CD14-positive monocyte (primary cell): Measurements from ENCODE around the gene PDE9A. TPM values are rescaled to one million over a fixed set of nuclear protein-coding genes. Genes with fewer than 3 reads are reported as not detected.

ENCODE experiments used
- DNase-seq, 3 donors: peaks; one replicate each; pipeline ENCODE4 v3.0.0-alpha.2; 2011 to 2022
- H2AFZ ChIP-seq: 2 replicates; pipeline ENCODE4 v1.6.0; 2012; ENCODE audit warnings: mild to moderate bottlenecking, low read depth, low read length, inconsistent platforms; ENCODE audit not compliant: insufficient read depth, poor library complexity, severe bottlenecking
- H3K27ac ChIP-seq, 2 donors: 1 replicate in 1 of 2; 2 replicates in 1 of 2; pipeline ENCODE4 v1.5.1; 2012 to 2013; ENCODE audit warnings: low read length in 2 of 2, control low read depth in 1 of 2, inconsistent platforms in 1 of 2, low read depth in 1 of 2, mild to moderate bottlenecking in 1 of 2
- H3K27me3 ChIP-seq, 2 donors: one replicate each; pipeline versions ENCODE4 v1.6.0 to v1.6.1; 2011 to 2013; ENCODE audit warnings: low read length in 2 of 2; ENCODE audit not compliant: control insufficient read depth in 2 of 2, insufficient read depth in 2 of 2
- H3K36me3 ChIP-seq, 2 donors: replicated peaks in 1 of 2; 1 replicate in 1 of 2; 2 replicates in 1 of 2; pipeline versions ENCODE4 v1.5.1 to v1.6.1; 2012 to 2013; ENCODE audit warnings: low read length in 2 of 2, control low read depth in 1 of 2, inconsistent platforms in 1 of 2, mild to moderate bottlenecking in 1 of 2; ENCODE audit not compliant: insufficient read depth in 2 of 2, control insufficient read depth in 1 of 2
- H3K4me1 ChIP-seq, 2 donors: 1 replicate in 1 of 2; 2 replicates in 1 of 2; pipeline versions ENCODE4 v1.5.1 to v1.6.1; 2012 to 2013; ENCODE audit warnings: low read length in 2 of 2, control low read depth in 1 of 2, inconsistent platforms in 1 of 2, mild to moderate bottlenecking in 1 of 2, moderate library complexity in 1 of 2; ENCODE audit not compliant: insufficient read depth in 2 of 2, control insufficient read depth in 1 of 2
- H3K4me2 ChIP-seq: replicated peaks from 2 replicates; pipeline ENCODE3; 2012; ENCODE audit warnings: low read length, moderate library complexity, mild to moderate bottlenecking; ENCODE audit not compliant: poor library complexity, severe bottlenecking; ENCODE audit errors: extremely low read depth
- H3K4me3 ChIP-seq, 3 experiments: fragments of 200-600 bp in 1 of 3; sonication (generic) in 1 of 3; replicated peaks in 1 of 3; 1 replicate in 2 of 3; 2 replicates in 1 of 3; pipeline ENCODE4 v1.5.1; 2011 to 2013; ENCODE audit warnings: low read length in 3 of 3, mild to moderate bottlenecking in 3 of 3, control low read depth in 2 of 3, low read depth in 2 of 3, inconsistent platforms in 1 of 3, moderate library complexity in 1 of 3
- H3K79me2 ChIP-seq: 2 replicates; pipeline ENCODE4 v1.6.0; 2012; ENCODE audit warnings: mild to moderate bottlenecking, control low read depth, inconsistent platforms, low read length, moderate library complexity; ENCODE audit not compliant: insufficient read depth
- H3K9ac ChIP-seq: 2 replicates; pipeline ENCODE4 v1.6.0; 2017; ENCODE audit warnings: low read length, mild to moderate bottlenecking; ENCODE audit not compliant: insufficient read depth, poor library complexity, severe bottlenecking
- H3K9me3 ChIP-seq, 2 donors: replicated peaks in 1 of 2; 1 replicate in 1 of 2; 2 replicates in 1 of 2; pipeline versions ENCODE4 v1.5.1 to v1.6.1; 2012 to 2013; ENCODE audit warnings: low read length in 2 of 2, control low read depth in 1 of 2; ENCODE audit not compliant: control insufficient read depth in 1 of 2, insufficient read depth in 1 of 2
- H4K20me1 ChIP-seq: 2 replicates; pipeline ENCODE4 v1.6.0; 2012; ENCODE audit warnings: mild to moderate bottlenecking, low read length, control low read depth, moderate library complexity; ENCODE audit not compliant: insufficient read depth
- H3K27ac Mint-ChIP-seq, 7 donors: one replicate each; pipeline ENCODE4 v1.8.0; 2020; ENCODE audit warnings: mild to moderate bottlenecking in 7 of 7, mixed read lengths in 7 of 7, moderate library complexity in 6 of 7, inconsistent platforms in 2 of 7
- H3K27me3 Mint-ChIP-seq, 3 donors: one replicate each; pipeline ENCODE4 v1.8.0; 2021 to 2022; ENCODE audit warnings: low read depth in 3 of 3, mild to moderate bottlenecking in 3 of 3, mixed read lengths in 3 of 3, moderate library complexity in 3 of 3, inconsistent platforms in 1 of 3
- H3K36me3 Mint-ChIP-seq, 2 donors: one replicate each; pipeline ENCODE4 v1.8.0; 2020; ENCODE audit warnings: mixed read lengths in 2 of 2, inconsistent platforms in 1 of 2, mild to moderate bottlenecking in 1 of 2
- H3K4me1 Mint-ChIP-seq: one replicate; pipeline ENCODE4 v1.8.0; 2020; ENCODE audit warnings: mild to moderate bottlenecking, mixed read lengths
- H3K4me3 Mint-ChIP-seq, 2 donors: one replicate each; pipeline ENCODE4 v1.8.0; 2020; ENCODE audit warnings: mild to moderate bottlenecking in 2 of 2, mixed read lengths in 2 of 2, moderate library complexity in 1 of 2
- H3K9me3 Mint-ChIP-seq, 7 donors: one replicate each; pipeline ENCODE4 v1.8.0; 2020 to 2022; ENCODE audit warnings: mixed read lengths in 7 of 7, mild to moderate bottlenecking in 6 of 7, moderate library complexity in 6 of 7, inconsistent platforms in 2 of 7
- whole genome bisulfite sequencing: methylation state at CpG from one replicate; pipeline ENCODE4 v1.1.5; 2013; ENCODE audit warnings: missing lambda C conversion rate; ENCODE audit not compliant: insufficient coverage; 5-methylcytosine and 5-hydroxymethylcytosine counted together
- intact Hi-C, 2 donors: fragments of 100-400 bp; cut with micrococcal nuclease; formaldehyde crosslinking; loops; one replicate each; pipeline versions ENCODE4 v1.15.0 to v1.15.1; 2023
- polyA plus RNA-seq, 3 donors: library from polyadenylated mRNA; depleted of rRNA in 1 of 3; unstranded in 2 of 3; stranded (reverse) in 1 of 3; fragments of 300-500 nt in 2 of 3; fragments of >200 nt in 1 of 3; fragmentation: Illumina TruSeq in 2 of 3; gene quantifications; 1 replicate in 2 of 3; 2 replicates in 1 of 3; pipeline ENCODE4 v1.2.3, GENCODE V29; 2012 to 2021
- TF ChIP-seq, protein P1 (sequence below): fragments of 200-600 bp; IDR thresholded peaks from one replicate; pipeline ENCODE4 v1.8.0; 2022; ENCODE audit warnings: antibody characterized with exemption, mild to moderate bottlenecking

Gene PDE9A
- polyA plus RNA-seq, 3 donors: 0.05 to 0.52 TPM; not detected in 1

DNA sequence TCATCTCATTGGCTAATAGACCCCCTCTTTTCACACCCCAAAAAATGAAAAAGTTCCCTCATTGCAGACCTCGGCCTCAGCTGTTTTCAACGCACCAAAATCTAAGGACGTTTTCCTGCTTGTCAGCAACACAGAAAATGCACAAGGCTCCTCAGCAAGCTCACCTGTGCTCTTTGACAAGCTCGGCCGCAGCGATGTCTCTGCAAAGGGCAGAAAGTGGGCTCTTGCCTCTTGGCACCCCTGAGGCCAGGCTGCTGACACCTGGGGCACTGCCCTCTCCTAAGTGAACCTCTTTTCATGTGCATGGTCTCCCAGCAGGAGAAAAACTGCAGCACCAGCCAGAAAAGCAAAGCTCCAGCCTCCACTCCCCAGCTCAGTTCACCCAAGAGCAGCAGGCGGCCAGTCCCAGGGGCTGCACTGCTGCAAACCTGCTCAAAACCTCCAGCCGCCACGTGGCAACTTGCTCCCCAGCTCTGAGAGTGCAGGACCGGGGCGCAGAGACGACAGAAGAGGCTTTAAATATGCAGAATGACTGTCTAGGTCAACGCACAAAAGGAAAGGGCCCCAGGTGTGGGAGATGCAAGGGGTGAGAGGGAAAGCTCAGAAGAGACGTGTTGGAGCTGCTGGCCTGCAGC, 101.7 kb downstream of the PDE9A start:
- Histone ChIP-seq H2AFZ (no peak overlapping the region), H3K79me2 (no peaks in the 10 kb centered on the region), H3K4me1 (no peaks in the 10 kb centered on the region), H3K27me3 (no peaks in the 10 kb centered on the region), H3K4me2 (no peak overlapping the region), H3K9me3 (no peaks in the 10 kb centered on the region), H3K36me3 (no peaks in the 10 kb centered on the region), H3K27ac (no peak overlapping the region), H4K20me1 (no peaks in the 10 kb centered on the region), H3K4me3 (no peak overlapping the region), H3K9ac (no peak overlapping the region)
- WGBS: 97% methylated on average over 14 of the region's 14 CpGs
- peaks cover 0 to 2% (median 1%) of the 10 kb centered on the region in 3 donors for H3K27me3 Mint-ChIP-seq
- H3K27ac Mint-ChIP-seq: peak overlapping the region in 1 of 7 donors; percentile 40
- H3K9me3 Mint-ChIP-seq: no peaks in the 10 kb centered on the region
- TF ChIP-seq, protein P1, sequence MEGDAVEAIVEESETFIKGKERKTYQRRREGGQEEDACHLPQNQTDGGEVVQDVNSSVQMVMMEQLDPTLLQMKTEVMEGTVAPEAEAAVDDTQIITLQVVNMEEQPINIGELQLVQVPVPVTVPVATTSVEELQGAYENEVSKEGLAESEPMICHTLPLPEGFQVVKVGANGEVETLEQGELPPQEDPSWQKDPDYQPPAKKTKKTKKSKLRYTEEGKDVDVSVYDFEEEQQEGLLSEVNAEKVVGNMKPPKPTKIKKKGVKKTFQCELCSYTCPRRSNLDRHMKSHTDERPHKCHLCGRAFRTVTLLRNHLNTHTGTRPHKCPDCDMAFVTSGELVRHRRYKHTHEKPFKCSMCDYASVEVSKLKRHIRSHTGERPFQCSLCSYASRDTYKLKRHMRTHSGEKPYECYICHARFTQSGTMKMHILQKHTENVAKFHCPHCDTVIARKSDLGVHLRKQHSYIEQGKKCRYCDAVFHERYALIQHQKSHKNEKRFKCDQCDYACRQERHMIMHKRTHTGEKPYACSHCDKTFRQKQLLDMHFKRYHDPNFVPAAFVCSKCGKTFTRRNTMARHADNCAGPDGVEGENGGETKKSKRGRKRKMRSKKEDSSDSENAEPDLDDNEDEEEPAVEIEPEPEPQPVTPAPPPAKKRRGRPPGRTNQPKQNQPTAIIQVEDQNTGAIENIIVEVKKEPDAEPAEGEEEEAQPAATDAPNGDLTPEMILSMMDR: no peak
- DNase-seq: no peak
- H3K36me3 Mint-ChIP-seq: no peaks in the 10 kb centered on the region
- H3K4me3 Mint-ChIP-seq: no peak overlapping the region
- no peaks in the 10 kb centered on the region for H3K4me1 Mint-ChIP-seq
- intact Hi-C loops: no loop called here

DNA sequence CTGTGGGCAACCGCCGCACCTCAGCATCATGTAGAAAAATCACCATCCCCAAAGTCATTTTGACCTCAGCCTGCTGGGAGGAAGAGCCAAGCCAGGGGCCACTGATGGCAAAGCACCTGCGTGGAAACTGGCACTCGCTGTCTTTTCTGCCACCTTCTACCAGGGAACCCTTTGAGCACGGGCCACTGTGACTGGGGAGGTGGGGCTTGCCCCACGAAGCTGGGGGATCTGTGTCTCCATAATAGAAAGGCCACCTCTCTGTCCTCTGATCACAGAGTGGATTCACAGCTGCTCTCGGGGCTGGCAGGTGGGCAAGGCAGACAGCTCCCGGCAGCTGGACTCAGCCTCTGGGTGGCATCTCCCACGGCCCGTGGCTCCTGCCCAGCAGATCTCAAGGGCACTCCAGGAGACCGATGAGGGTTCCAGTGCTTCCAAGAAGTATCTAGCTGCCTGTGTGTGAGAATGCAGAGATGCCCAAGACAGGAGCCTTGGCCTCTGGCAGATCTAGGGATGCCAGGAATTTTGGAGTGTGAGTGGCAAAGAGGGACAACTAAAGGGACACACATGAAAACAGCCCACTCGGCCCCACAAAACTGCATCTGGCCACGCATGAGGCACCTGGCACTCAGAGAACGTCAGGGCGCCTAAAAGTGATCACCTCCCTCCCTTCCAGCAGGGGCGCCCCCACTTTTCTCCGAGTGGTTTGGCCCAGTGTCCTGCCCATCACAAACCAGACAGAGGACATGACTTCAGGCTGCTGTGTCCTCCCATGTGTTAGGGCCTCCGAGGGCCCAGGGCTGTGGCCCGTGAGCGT, 102.6 kb downstream of the PDE9A start:
- DNase-seq: no peak
- no peak overlapping the region for H3K4me3 Mint-ChIP-seq

More for the DNA sequence above, 102.6 kb downstream of the PDE9A start:
- Mint-ChIP-seq H3K4me1 (no peaks in the 10 kb centered on the region), H3K9me3 (no peaks in the 10 kb centered on the region), H3K27me3 (peaks cover 1 to 2% (median 1%) of the 10 kb centered on the region in 3 donors), H3K27ac (peak overlapping the region in 2 of 7 donors; percentile 26 to 71), H3K36me3 (no peaks in the 10 kb centered on the region)
- TF ChIP-seq, protein P1: no peak
- Histone ChIP-seq H3K9me3 (no peaks in the 10 kb centered on the region), H3K4me2 (no peak overlapping the region), H3K4me1 (peaks cover 0 to under 1% of the 10 kb centered on the region in 2 donors), H3K27me3 (no peaks in the 10 kb centered on the region), H4K20me1 (no peaks in the 10 kb centered on the region), H3K9ac (no peak overlapping the region), H3K36me3 (no peaks in the 10 kb centered on the region), H2AFZ (no peak overlapping the region), H3K27ac (no peak overlapping the region), H3K4me3 (no peak overlapping the region), H3K79me2 (no peaks in the 10 kb centered on the region)
- intact Hi-C loops: no loop called here
- WGBS: 96% methylated on average over 15 of the region's 20 CpGs
